GM06990 (cell line): ENCODE results near the gene MGAM2.

ENCODE experiments used
- DNase-seq: peaks from one replicate; pipeline ENCODE4 v3.0.0-alpha.2; 2011; ENCODE audit not compliant: insufficient read length; ENCODE audit errors: extremely low read depth
- H3K27me3 ChIP-seq: replicated peaks from 2 replicates; pipeline ENCODE4 v1.6.0; 2011; ENCODE audit warnings: low read length; ENCODE audit not compliant: control insufficient read depth, insufficient read depth
- H3K36me3 ChIP-seq: 2 replicates; pipeline ENCODE4 v1.5.1; 2011; ENCODE audit warnings: low read length; ENCODE audit not compliant: control insufficient read depth, insufficient read depth
- H3K4me3 ChIP-seq: replicated peaks from 2 replicates; pipeline ENCODE4 v1.5.1; 2011; ENCODE audit warnings: low read depth, mild to moderate bottlenecking, control low read depth, low read length
- CTCF ChIP-seq: IDR thresholded peaks from 2 replicates; pipeline ENCODE4 v1.5.1; 2011; ENCODE audit warnings: low read length, control low read depth, mild to moderate bottlenecking, inconsistent platforms; ENCODE audit not compliant: insufficient read depth, poor library complexity, severe bottlenecking

MGAM2 gene

GRCh38 chr7:142138996-142139395 is 27.5 kb downstream of the MGAM2 start:
- no peaks in the 10 kb centered on the region for H3K27me3 ChIP-seq
- H3K4me3 ChIP-seq: no peak overlapping the region
- no peaks in the 10 kb centered on the region for H3K36me3 ChIP-seq
- DNase-seq: no peak
- no peak for TF ChIP-seq CTCF

- H3K36me3 ChIP-seq: no peaks in the 10 kb centered on the region
- no peaks in the 10 kb centered on the region for H3K27me3 ChIP-seq
- H3K4me3 ChIP-seq: no peak overlapping the region
- TF ChIP-seq CTCF: no peak
- no peak for DNase-seq
Observed at GRCh38 chr7:142139597-142140400, 28.3 kb downstream of the MGAM2 start.

GRCh38 chr7:142140401-142140959 is 29.0 kb downstream of the MGAM2 start:
- DNase-seq: no peak
- TF ChIP-seq CTCF: no peak
- Histone ChIP-seq H3K36me3 (no peaks in the 10 kb centered on the region), H3K4me3 (no peak overlapping the region), H3K27me3 (no peaks in the 10 kb centered on the region)

- no peak for DNase-seq
- Histone ChIP-seq H3K36me3 (no peaks in the 10 kb centered on the region), H3K4me3 (no peak overlapping the region), H3K27me3 (no peaks in the 10 kb centered on the region)
- no peak for TF ChIP-seq CTCF
Observed at GRCh38 chr7:142142702-142143101, 31.2 kb downstream of the MGAM2 start.

DNA sequence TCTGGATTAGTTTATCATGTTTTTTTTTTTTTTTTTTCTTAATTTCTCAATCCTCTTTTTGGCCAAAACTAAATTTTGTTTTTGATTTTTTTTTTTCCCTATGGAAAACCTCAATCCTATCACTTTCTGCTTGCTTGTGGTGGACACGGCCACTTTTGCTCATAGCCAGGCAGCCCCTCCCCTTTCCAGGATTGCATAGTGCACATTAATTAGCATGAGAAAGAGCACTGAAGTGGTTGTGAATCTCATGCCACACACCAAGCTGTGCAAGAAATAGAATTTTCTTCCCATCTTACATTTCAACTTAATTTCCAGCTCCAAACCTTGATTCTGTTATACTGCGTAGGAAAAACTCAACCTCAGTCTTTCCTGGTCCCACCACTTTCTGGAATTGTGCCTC is 34.6 kb downstream of the MGAM2 start:
- no peaks in the 10 kb centered on the region for H3K27me3 ChIP-seq
- H3K4me3 ChIP-seq: no peak overlapping the region
- no peak for TF ChIP-seq CTCF
- no peaks in the 10 kb centered on the region for H3K36me3 ChIP-seq
- no peak for DNase-seq
